Naive thymus-derived CD4-positive, alpha-beta T cell (primary cell): ENCODE measurements around the gene ROBO1. TPM values are rescaled to one million over a fixed set of nuclear protein-coding genes. Genes with fewer than 3 reads are reported as not detected.

Experiments
- ATAC-seq: fragments of 150-1000 bp; cut with Tn5 transposase; 2 replicates; pipeline ENCODE4 v1.10.0; 2021; ENCODE audit warnings: mild to moderate bottlenecking, moderate library complexity
- CTCF ChIA-PET: fragments of 350-600 bp; sonication (Branson Sonifier 250); formaldehyde crosslinking; loops from one replicate; lab custom pipeline; 2021; ENCODE audit warnings: antibody characterized with exemption; lab: Charles Lee
- POLR2A ChIA-PET: fragments of 350-600 bp; sonication (Branson Sonifier 250); formaldehyde crosslinking; loops from one replicate; lab custom pipeline; 2021; ENCODE audit warnings: antibody characterized with exemption, inconsistent platforms; lab: Charles Lee
- DNase-seq, 9 donors: peaks; one replicate each; pipeline versions ENCODE4 v3.0.0 to v3.0.0-alpha.2; 2020 to 2022; ENCODE audit warnings: mixed read lengths in 1 of 9
- H3K27ac ChIP-seq: one replicate; pipeline ENCODE4 v1.7.0; 2013; ENCODE audit warnings: mild to moderate bottlenecking, low read depth, low read length, moderate library complexity
- H3K27me3 ChIP-seq, 2 donors: one replicate each; pipeline ENCODE4 v1.7.0; 2013; ENCODE audit warnings: low read length in 2 of 2, mild to moderate bottlenecking in 2 of 2, moderate library complexity in 2 of 2; ENCODE audit not compliant: control insufficient read depth in 2 of 2, insufficient read depth in 2 of 2
- H3K36me3 ChIP-seq, 3 experiments: 1 replicate in 2 of 3; 2 replicates in 1 of 3; pipeline ENCODE4 v1.7.0; 2013; ENCODE audit warnings: low read length in 3 of 3, mild to moderate bottlenecking in 3 of 3, moderate library complexity in 1 of 3; ENCODE audit not compliant: insufficient read depth in 3 of 3, control insufficient read depth in 2 of 3
- H3K4me1 ChIP-seq, 2 donors: one replicate each; pipeline ENCODE4 v1.7.0; 2013; ENCODE audit warnings: low read length in 2 of 2, mild to moderate bottlenecking in 2 of 2, moderate library complexity in 1 of 2; ENCODE audit not compliant: control insufficient read depth in 2 of 2, insufficient read depth in 2 of 2
- H3K4me3 ChIP-seq: 2 replicates; pipeline ENCODE4 v1.7.0; 2013; ENCODE audit warnings: mild to moderate bottlenecking, low read length
- H3K9me3 ChIP-seq, 3 experiments: 1 replicate in 2 of 3; 2 replicates in 1 of 3; pipeline ENCODE4 v1.7.0; 2013; ENCODE audit warnings: low read length in 3 of 3; ENCODE audit not compliant: control insufficient read depth in 2 of 3
- H3K27ac Mint-ChIP-seq, 9 donors: one replicate each; pipeline ENCODE4 v1.8.0; 2020 to 2022; ENCODE audit warnings: mixed read lengths in 9 of 9, mild to moderate bottlenecking in 8 of 9, moderate library complexity in 5 of 9, inconsistent platforms in 2 of 9
- H3K27me3 Mint-ChIP-seq, 5 donors: one replicate each; pipeline ENCODE4 v1.8.0; 2021 to 2022; ENCODE audit warnings: mixed read lengths in 5 of 5, mild to moderate bottlenecking in 1 of 5
- H3K36me3 Mint-ChIP-seq, 5 donors: one replicate each; pipeline ENCODE4 v1.8.0; 2020 to 2022; ENCODE audit warnings: mixed read lengths in 5 of 5, mild to moderate bottlenecking in 3 of 5, inconsistent platforms in 1 of 5
- H3K4me1 Mint-ChIP-seq, 7 donors: one replicate each; pipeline ENCODE4 v1.8.0; 2020 to 2022; ENCODE audit warnings: mixed read lengths in 7 of 7, mild to moderate bottlenecking in 3 of 7, inconsistent platforms in 1 of 7
- H3K4me3 Mint-ChIP-seq, 10 donors: one replicate each; pipeline ENCODE4 v1.8.0; 2020 to 2022; ENCODE audit warnings: mild to moderate bottlenecking in 10 of 10, mixed read lengths in 10 of 10, moderate library complexity in 6 of 10, inconsistent platforms in 2 of 10
- H3K9me3 Mint-ChIP-seq, 11 donors: one replicate each; pipeline ENCODE4 v1.8.0; 2020 to 2022; ENCODE audit warnings: mixed read lengths in 11 of 11, mild to moderate bottlenecking in 4 of 11, inconsistent platforms in 1 of 11, moderate library complexity in 1 of 11
- intact Hi-C, 2 donors: fragments of 100-400 bp; cut with micrococcal nuclease; formaldehyde crosslinking; loops; one replicate each; pipeline ENCODE4 v1.15.1; 2023
- polyA plus RNA-seq, 2 donors: library from polyadenylated mRNA; unstranded; fragments of 300-500 nt; fragmentation: Illumina TruSeq; gene quantifications; one replicate each; pipeline ENCODE4 v1.2.3, GENCODE V29; 2021
- total RNA-seq, 6 experiments: library from RNA in 5 of 6; stranded (reverse) in 5 of 6; gene quantifications; 1 replicate in 5 of 6; 2 replicates in 1 of 6; pipeline ENCODE4 v1.2.3 and lab custom pipeline; 2021 to 2026

ROBO1 gene
- total and polyA plus RNA-seq, 7 experiments from 2014 or later = 0.08 to 0.59 (median 0.26) TPM; not detected in 2

- Mint-ChIP-seq H3K9me3 (peaks cover 0 to 32% (median 1%) of the 10 kb centered on the region in 11 donors), H3K4me3 (no peak overlapping the region), H3K27ac (no peak overlapping the region), H3K36me3 (no peaks in the 10 kb centered on the region), H3K27me3 (no peaks in the 10 kb centered on the region), H3K4me1 (no peaks in the 10 kb centered on the region)
- ChIA-PET POLR2A (no interaction called here), CTCF (interaction anchor here (0.5 kb wide), 1 partner anchor 14 kb away, joined by 3 read pairs; no protein-coding TSS in a partner anchor)
- Histone ChIP-seq H3K4me1 (no peaks in the 10 kb centered on the region), H3K27ac (no peak overlapping the region), H3K4me3 (no peak overlapping the region), H3K36me3 (no peaks in the 10 kb centered on the region), H3K27me3 (no peaks in the 10 kb centered on the region), H3K9me3 (no peaks in the 10 kb centered on the region)
- DNase-seq (no peak), ATAC-seq (no peak)
- intact Hi-C loops = no loop called here
These were observed 510.0 kb downstream of the ROBO1 start for GRCh38 chr3:79257791-79258190.

- Mint-ChIP-seq H3K27ac (no peak overlapping the region), H3K36me3 (no peaks in the 10 kb centered on the region), H3K4me3 (no peak overlapping the region), H3K27me3 (no peaks in the 10 kb centered on the region), H3K9me3 (peaks cover 0 to 27% (median 2%) of the 10 kb centered on the region in 11 donors), H3K4me1 (no peaks in the 10 kb centered on the region)
- Histone ChIP-seq H3K36me3 (no peaks in the 10 kb centered on the region), H3K9me3 (no peaks in the 10 kb centered on the region), H3K4me3 (no peak overlapping the region), H3K4me1 (no peaks in the 10 kb centered on the region), H3K27me3 (no peaks in the 10 kb centered on the region), H3K27ac (no peak overlapping the region)
- DNase-seq = no peak
- ChIA-PET CTCF (no interaction called here), POLR2A (no interaction called here)
- ATAC-seq = no peak
- intact Hi-C loops = no loop called here
These were observed 512.1 kb downstream of the ROBO1 start for GRCh38 chr3:79255702-79256101.

- Mint-ChIP-seq H3K36me3 (no peaks in the 10 kb centered on the region), H3K27me3 (no peaks in the 10 kb centered on the region), H3K27ac (no peak overlapping the region), H3K4me1 (no peaks in the 10 kb centered on the region), H3K4me3 (no peak overlapping the region), H3K9me3 (peaks cover 0 to 27% (median 2%) of the 10 kb centered on the region in 11 donors)
- DNase-seq (no peak), ATAC-seq (no peak)
- CTCF ChIA-PET = no interaction called here
- intact Hi-C loops = no loop called here
- no peaks in the 10 kb centered on the region for H3K27me3 ChIP-seq
- H3K27ac ChIP-seq = no peak overlapping the region
- POLR2A ChIA-PET = no interaction called here
- no peaks in the 10 kb centered on the region for H3K4me1 ChIP-seq
- H3K4me3 ChIP-seq = no peak overlapping the region
- no peaks in the 10 kb centered on the region for H3K9me3 ChIP-seq
- H3K36me3 ChIP-seq = no peaks in the 10 kb centered on the region
These were observed 512.5 kb downstream of the ROBO1 start for GRCh38 chr3:79255292-79255691.

GRCh38 chr3:79253704-79254103 lies 514.1 kb downstream of the ROBO1 start:
- Histone ChIP-seq H3K27me3 (no peaks in the 10 kb centered on the region), H3K4me1 (no peaks in the 10 kb centered on the region), H3K4me3 (no peak overlapping the region), H3K27ac (no peak overlapping the region), H3K9me3 (no peaks in the 10 kb centered on the region), H3K36me3 (no peaks in the 10 kb centered on the region)
- Mint-ChIP-seq H3K9me3 (peaks cover 0 to 26% (median 4%) of the 10 kb centered on the region in 11 donors), H3K4me1 (no peaks in the 10 kb centered on the region), H3K36me3 (no peaks in the 10 kb centered on the region), H3K27ac (no peak overlapping the region), H3K4me3 (no peak overlapping the region), H3K27me3 (no peaks in the 10 kb centered on the region)
- POLR2A ChIA-PET = no interaction called here
- DNase-seq (no peak), ATAC-seq (no peak)
- CTCF ChIA-PET = no interaction called here
- intact Hi-C loops = no loop called here

- H3K4me1 ChIP-seq = no peaks in the 10 kb centered on the region
- H3K4me3 Mint-ChIP-seq = no peak overlapping the region
- ATAC-seq = no peak
- no peak overlapping the region for H3K27ac Mint-ChIP-seq
- no peak for DNase-seq
- CTCF ChIA-PET = no interaction called here
- no peaks in the 10 kb centered on the region for H3K36me3 Mint-ChIP-seq
- H3K36me3 ChIP-seq = no peaks in the 10 kb centered on the region
- H3K27ac ChIP-seq = no peak overlapping the region
- H3K9me3 ChIP-seq = no peaks in the 10 kb centered on the region
- intact Hi-C loops = no loop called here
- no peaks in the 10 kb centered on the region for H3K4me1 Mint-ChIP-seq
- H3K27me3 ChIP-seq = no peaks in the 10 kb centered on the region
- H3K9me3 Mint-ChIP-seq = peaks cover 0 to 23% (median 4%) of the 10 kb centered on the region in 11 donors
- POLR2A ChIA-PET = no interaction called here
- no peak overlapping the region for H3K4me3 ChIP-seq
- H3K27me3 Mint-ChIP-seq = no peaks in the 10 kb centered on the region
These were observed 514.5 kb downstream of the ROBO1 start for GRCh38 chr3:79253271-79253670.

GRCh38 chr3:79250746-79251145 lies 517.1 kb downstream of the ROBO1 start:
- POLR2A ChIA-PET = no interaction called here
- H3K9me3 Mint-ChIP-seq = peaks cover 0 to 23% (median 4%) of the 10 kb centered on the region in 11 donors
- no peaks in the 10 kb centered on the region for H3K9me3 ChIP-seq
- no peaks in the 10 kb centered on the region for H3K36me3 Mint-ChIP-seq
- H3K27me3 Mint-ChIP-seq = no peaks in the 10 kb centered on the region
- CTCF ChIA-PET = no interaction called here
- no peak overlapping the region for H3K27ac ChIP-seq
- intact Hi-C loops = no loop called here
- H3K4me3 ChIP-seq = no peak overlapping the region
- H3K4me1 ChIP-seq = no peaks in the 10 kb centered on the region
- no peaks in the 10 kb centered on the region for H3K36me3 ChIP-seq
- H3K4me1 Mint-ChIP-seq = no peaks in the 10 kb centered on the region
- H3K4me3 Mint-ChIP-seq = no peak overlapping the region
- ATAC-seq = no peak
- H3K27ac Mint-ChIP-seq = no peak overlapping the region
- H3K27me3 ChIP-seq = no peaks in the 10 kb centered on the region
- DNase-seq = no peak

GRCh38 chr3:79249701-79250100 lies 518.1 kb downstream of the ROBO1 start:
- Histone ChIP-seq H3K27ac (no peak overlapping the region), H3K4me3 (no peak overlapping the region), H3K27me3 (no peaks in the 10 kb centered on the region), H3K4me1 (no peaks in the 10 kb centered on the region), H3K36me3 (no peaks in the 10 kb centered on the region), H3K9me3 (no peaks in the 10 kb centered on the region)
- no peaks in the 10 kb centered on the region for H3K36me3 Mint-ChIP-seq
- H3K4me3 Mint-ChIP-seq = no peak overlapping the region
- ChIA-PET POLR2A (no interaction called here), CTCF (no interaction called here)
- no peaks in the 10 kb centered on the region for H3K4me1 Mint-ChIP-seq
- DNase-seq (no peak), ATAC-seq (no peak)
- peaks cover 0 to 21% (median 4%) of the 10 kb centered on the region in 11 donors for H3K9me3 Mint-ChIP-seq
- intact Hi-C loops = no loop called here
- H3K27ac Mint-ChIP-seq = no peak overlapping the region
- no peaks in the 10 kb centered on the region for H3K27me3 Mint-ChIP-seq
